Central memory CD4-positive, alpha-beta T cell (primary cell): Measurements from ENCODE around the gene MICAL2.

Experiments
- DNase-seq: peaks from one replicate; pipeline ENCODE4 v3.0.0; 2022

Gene MICAL2

GRCh38 chr11:12157241-12157661 is 46.9 kb downstream of the MICAL2 start:
- no peak for DNase-seq

GRCh38 chr11:12158909-12159308 is 48.5 kb downstream of the MICAL2 start:
- no peak for DNase-seq

DNA sequence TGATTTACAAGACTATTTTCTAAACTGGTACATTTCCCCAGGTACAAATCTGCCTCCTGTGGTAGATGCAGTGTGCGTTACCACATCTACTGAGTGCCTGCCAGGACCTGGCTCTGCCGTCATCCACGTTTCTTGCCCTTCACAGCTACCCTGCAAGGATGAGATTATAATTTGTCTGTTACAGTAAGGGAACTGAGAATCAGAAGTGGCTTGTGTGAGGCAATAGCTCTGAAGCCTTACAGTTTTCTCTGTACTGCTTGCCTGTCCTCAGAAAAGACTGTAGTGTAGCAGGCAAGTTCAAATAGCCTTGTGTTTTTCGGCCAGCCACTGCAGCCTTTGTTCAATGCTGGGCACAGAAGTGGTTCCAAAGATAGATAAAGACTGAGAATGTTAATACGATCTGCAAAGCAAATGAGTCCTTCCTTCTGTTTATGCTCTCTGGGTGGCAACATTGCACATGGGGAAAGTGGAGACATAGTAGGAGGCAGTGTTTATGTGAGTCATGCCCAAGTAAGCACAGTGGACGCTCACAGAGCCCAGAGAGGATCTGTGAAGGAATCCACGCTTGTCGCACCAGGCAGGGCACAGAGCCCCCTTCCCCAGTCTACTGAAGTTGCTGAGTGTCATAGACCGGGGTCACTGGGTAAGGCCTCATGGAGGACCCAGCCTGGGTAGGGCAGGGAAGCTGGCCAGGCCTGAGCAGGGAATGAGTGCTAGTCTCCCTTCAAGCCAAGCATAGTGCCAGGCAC is 49.1 kb downstream of the MICAL2 start:
- DNase-seq, result no peak

GRCh38 chr11:12160231-12160630 is 49.8 kb downstream of the MICAL2 start:
- DNase-seq, result no peak

- DNase-seq, result no peak
Measured at GRCh38 chr11:12160680-12161079, 50.3 kb downstream of the MICAL2 start.

GRCh38 chr11:12161137-12161536 is 50.7 kb downstream of the MICAL2 start:
- DNase-seq, result no peak

DNA sequence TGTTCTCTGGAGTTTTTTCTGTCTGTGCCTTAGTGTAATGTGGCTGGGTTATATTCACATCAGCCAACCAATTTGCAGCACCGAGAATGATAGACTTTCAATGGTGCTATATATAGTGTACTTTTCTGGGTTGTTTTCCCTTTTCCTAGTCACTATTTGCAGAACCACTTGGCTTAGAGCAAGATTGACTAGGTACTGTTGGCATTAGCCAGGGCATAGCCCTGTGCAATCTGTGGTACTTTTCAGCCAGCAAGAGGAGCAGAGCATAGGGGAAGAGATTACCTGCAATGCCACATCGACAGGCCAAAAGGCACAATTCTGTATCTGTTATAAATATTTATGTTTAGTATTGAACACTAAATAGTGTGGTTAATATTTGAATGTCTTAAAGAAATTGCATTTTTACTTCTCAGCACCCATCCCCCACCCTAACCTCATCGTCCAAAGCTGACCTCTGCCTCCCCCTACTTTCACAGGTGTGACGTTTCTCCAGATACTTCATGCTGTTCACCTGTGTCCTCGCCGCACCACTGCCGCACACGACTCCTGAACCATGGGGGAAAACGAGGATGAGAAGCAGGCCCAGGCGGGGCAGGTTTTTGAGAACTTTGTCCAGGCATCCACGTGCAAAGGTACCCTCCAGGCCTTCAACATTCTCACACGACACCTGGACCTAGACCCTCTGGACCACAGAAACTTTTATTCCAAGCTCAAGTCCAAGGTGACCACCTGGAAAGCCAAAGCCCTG is 51.4 kb downstream of the MICAL2 start:
- DNase-seq, result no peak

DNA sequence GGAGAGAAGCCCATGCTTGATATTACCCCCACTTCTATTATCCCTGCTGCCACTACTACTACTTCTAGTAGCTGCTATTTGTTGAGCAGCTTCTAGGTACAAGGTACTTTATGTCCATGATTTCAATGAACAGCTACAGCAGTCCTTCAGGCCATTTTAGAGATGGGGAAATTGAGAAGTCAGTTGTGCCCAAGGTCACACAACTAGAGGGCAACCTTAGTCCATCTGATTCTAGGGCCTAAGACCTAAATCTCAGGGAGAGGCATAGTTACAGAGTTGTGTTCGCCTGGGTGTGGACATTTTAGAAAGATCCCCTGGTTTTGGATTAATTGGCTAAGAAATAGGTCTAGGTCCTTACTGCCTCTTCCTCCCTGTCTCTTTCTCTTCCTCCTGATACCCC is 52.3 kb downstream of the MICAL2 start:
- no peak for DNase-seq

- DNase-seq, result no peak
Measured at GRCh38 chr11:12163181-12163941, 53.0 kb downstream of the MICAL2 start.

DNA sequence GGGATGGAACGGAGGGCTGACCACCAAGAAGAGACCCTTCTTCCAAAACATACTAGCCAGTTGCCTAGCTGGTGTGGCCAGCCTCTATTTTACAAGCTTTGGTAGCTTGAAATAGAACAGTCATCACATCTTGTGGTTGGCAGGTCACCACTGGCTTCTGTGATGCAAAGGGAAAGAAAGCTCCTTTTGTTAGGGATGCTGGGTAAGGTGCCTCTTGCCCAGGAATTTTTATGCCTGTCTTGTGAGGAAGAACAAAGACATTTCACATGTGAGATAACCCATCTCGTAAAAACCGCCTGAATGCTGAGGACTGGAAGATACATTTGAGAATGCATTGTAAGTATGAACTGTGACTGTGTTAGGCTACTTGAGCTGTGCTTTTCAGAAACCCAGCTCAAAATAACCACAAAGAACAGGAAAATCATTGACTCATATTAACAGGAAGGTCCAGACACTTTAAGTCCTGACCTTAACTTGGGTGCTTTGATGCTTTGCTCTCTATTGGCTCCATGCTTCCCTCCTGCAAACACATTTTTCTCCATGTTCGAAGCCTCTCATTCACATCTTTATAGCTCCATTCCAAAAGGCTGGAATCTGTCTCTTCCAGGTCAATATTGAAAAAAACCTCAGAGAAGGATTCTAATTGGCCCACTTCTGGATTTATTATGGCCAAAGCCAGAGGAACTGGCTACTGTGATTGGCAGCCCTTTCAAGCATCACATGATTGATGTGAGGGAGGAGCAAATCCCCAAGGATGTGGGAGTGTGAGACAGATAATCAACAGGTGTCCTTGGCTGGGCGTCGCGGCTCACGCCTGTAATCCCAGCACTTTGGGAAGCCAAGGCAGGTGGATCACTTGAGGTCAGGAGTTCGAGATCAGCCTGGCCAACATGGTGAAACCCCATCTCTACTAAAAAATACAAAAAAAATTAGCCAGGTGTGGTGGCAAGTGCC is 53.9 kb downstream of the MICAL2 start:
- no peak for DNase-seq

DNA sequence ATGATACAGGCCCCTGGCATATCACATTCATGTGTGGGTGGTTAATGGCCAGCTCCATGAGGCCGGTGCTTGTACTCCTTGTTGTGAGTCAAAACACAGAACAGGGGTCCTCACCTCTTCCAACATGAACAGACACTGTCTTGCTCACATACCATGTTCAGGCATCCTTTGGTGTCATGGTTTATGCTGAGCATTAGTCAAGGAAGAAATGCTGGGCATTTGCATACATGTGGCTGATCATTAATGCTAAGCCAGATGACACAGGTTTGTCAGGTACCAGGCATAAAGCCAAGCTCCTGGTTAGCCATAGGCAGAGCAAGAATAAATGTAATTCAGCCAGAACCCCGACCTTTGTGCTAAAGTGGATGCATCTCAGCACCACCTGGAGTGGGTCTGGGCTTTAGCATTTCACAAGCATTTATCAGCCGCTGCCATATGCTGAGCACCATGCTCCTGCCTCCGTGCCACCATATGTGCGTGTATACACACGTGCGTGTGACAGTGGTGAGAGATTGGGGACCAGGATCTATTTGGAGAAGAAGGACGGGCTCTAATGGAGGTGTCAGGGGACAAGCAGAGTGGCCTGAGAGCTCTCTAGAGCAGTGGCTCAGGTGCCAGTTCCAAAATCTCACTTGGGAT is 55.0 kb downstream of the MICAL2 start:
- DNase-seq, result no peak

DNA sequence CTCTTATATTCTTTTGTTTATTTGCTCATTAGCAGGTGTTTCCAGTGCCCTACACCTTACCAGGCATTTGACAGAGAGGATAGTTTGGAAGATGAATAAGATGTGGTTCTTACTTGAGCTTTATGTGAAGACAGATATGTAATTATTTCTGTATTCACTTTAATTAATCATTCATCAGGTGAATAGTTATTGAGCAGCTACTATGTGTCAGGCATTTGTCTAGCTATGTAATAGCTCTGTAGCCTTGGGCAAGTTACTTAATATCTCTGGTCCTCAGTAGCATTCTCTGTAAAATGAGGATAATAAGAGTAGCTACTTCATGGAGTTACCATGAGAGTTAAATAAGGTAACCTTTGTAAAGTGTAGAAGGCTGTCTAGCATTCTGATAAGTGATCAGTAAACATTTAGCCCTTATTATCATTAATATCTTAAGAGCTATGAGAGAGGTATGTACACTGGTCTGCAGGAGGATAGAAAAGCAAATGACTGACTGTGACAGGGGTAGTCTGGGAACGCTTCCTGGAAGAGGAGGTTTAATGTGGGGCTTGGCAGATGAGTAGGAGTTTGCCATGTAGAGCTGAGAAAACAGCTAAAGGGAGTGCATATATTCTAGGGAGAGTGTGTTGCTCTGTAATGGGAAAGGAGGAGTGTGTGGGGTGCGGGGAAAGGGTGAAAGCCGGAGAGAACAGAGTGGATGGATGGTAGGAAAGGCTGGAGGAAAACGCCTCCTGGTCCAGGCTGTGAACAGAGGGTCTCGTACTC is 56.1 kb downstream of the MICAL2 start:
- DNase-seq, result no peak

GRCh38 chr11:12167061-12168000 is 56.9 kb downstream of the MICAL2 start:
- no peak for DNase-seq

- no peak for DNase-seq
Measured at GRCh38 chr11:12168114-12168513, 57.7 kb downstream of the MICAL2 start.

- no peak for DNase-seq
Measured at GRCh38 chr11:12169822-12170221, 59.4 kb downstream of the MICAL2 start.

DNA sequence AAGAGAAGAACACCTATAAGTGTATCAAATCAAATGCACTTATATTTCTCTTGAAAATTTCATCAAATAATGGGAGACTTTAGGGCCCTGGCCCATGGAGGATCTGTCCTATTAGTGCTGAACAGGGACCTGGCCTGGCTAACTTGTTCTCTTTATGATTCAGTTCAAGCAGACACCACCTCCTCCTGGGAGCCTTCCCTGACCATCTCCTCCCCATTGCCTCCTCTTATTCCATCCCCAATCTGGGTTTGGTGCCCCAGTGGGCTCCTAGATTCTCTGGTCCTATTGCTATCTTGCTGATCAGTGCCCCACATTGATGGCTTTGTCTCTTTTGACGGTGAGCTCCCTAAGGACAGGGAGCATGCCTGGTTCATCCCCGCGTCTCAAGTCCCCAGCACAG is 60.1 kb downstream of the MICAL2 start:
- DNase-seq, result no peak

DNA sequence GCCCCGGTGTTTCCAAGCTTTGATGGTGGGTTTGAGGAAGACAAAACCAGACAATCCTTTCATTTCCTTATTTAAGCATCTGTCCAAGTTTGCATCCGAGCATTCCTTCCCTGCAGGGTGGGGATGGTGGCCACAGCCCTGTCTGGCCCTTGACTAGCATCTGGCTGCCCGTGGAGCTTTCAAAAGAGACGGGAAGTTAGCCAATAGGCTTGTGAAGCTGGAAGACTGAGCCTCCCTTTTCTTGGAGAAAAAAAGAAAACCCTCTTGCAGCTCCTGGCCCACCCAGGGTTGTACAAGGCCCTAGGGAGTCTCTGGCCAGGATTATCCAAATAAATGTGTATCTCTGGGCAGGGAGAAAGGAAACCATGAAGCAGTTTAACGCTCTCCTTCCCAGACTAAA is 60.6 kb downstream of the MICAL2 start:
- no peak for DNase-seq

DNA sequence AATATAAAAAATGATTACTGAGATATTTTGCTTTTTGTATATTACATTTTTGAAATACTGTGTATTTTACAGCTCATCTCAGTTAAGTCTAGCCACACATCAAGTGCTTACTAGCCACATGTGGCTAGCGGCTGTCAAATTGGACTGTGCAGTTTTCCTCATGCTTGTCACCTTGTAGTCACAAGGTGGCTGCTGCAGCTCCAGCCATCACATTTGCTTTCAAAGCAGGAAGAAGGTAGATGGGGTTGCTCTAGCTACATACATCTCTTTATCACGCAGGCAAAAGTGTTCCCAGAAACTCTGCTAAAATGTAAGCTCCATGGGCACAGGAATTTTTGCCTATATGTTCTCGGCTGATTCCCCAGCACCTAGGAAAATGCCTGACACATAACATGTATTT is 61.5 kb downstream of the MICAL2 start:
- no peak for DNase-seq

DNA sequence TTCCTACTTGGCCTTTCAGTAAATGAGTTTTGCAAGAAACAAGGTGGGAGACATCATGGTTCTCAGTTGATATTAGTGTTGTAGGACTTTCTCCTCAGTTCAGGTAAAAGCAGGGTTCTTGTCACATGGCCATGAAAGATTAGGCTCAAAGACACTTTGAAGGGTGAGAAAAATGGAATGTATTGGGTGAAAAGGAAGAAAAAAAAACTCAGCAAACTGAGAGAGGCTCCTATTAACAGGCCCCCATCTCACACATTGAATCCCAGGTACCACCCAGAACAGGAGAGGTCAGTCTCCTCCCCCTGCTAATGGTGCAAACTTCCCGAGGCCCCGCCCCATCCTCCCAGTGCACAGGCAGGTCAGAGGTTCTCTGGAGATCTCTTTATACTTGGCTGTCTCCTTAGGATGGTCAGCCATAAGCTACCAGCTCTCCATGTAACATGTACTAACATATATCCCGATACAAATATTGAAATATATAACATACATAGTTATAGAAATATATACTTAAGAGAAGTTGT is 62.2 kb downstream of the MICAL2 start:
- no peak for DNase-seq

DNA sequence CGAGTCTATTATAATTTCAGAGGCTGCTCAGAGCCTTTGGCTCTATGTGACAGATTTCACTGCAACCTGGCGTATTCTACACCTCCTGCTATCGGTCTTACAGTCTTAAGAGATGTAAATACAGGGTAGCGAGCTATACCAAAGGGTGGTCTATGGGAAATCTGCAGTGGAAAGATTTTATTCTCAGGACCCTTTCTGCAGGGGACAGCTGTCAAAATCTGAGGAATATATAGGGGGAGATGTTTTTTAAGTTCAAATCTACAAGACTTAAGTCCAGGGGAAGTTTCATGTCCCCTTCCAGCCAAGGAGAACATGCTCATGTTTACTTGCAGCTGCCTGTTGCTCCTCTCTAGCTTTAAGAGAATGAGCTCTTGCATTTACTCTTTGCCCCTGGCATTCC is 62.7 kb downstream of the MICAL2 start:
- no peak for DNase-seq
